Mesothelial cell of epicardium (in vitro differentiated cells): ENCODE results near the gene ATG4D. TPM values are rescaled to one million over a fixed set of nuclear protein-coding genes. Genes with fewer than 3 reads are reported as not detected.

Source experiments
- DNase-seq, 2 experiments: peaks; one replicate each; pipeline ENCODE4 v3.0.0; 2021; ENCODE audit warnings: low spot score in 2 of 2; ENCODE audit not compliant: unreplicated experiment in 2 of 2
- H3K27ac Mint-ChIP-seq: 2 replicates; pipeline ENCODE4 v1.8.0; 2021; ENCODE audit warnings: mixed read lengths
- H3K27me3 Mint-ChIP-seq: 2 replicates; pipeline ENCODE4 v1.8.0; 2021; ENCODE audit warnings: low read depth, mixed read lengths
- H3K36me3 Mint-ChIP-seq: 2 replicates; pipeline ENCODE4 v1.8.0; 2021; ENCODE audit warnings: mixed read lengths
- H3K4me1 Mint-ChIP-seq: 2 replicates; pipeline ENCODE4 v1.8.0; 2021; ENCODE audit warnings: mixed read lengths
- H3K4me3 Mint-ChIP-seq: 2 replicates; pipeline ENCODE4 v1.8.0; 2021; ENCODE audit warnings: mild to moderate bottlenecking, moderate library complexity, mixed read lengths
- H3K9me3 Mint-ChIP-seq: 2 replicates; pipeline ENCODE4 v1.8.0; 2021; ENCODE audit warnings: mixed read lengths
- CTCF ChIP-seq: fragments of 200-600 bp; sonication (generic); IDR thresholded peaks from one replicate; pipeline ENCODE4 v1.5.0; 2021; ENCODE audit warnings: antibody characterized with exemption; ENCODE audit not compliant: unreplicated experiment
- total RNA-seq: library from RNA; stranded (reverse); gene quantifications from 3 replicates; pipeline ENCODE4 v1.2.1, GENCODE V29; 2021

ATG4D gene
- 31.9 to 37.3 TPM (median 33.1 TPM) in 3 replicates for total RNA-seq

- peak; percentile 81 to 82 for DNase-seq
- peak within 1 kb of the TSS; percentile 37 for H3K27ac Mint-ChIP-seq
- peaks cover 4% of the 10 kb centered on the region for H3K36me3 Mint-ChIP-seq
- peaks cover 3% of the 10 kb centered on the region for H3K4me1 Mint-ChIP-seq
- no peaks in the 10 kb centered on the region for H3K9me3 Mint-ChIP-seq
- peak within 1 kb of the TSS; percentile 82 for H3K4me3 Mint-ChIP-seq
- peaks cover 27% of the 10 kb centered on the region for H3K27me3 Mint-ChIP-seq
- TF ChIP-seq CTCF = no peak
Measured at GRCh38 chr19:10543420-10544241, at the start of gene ATG4D. Gene ATG4D (plus strand): TSS chr19:10543904. CDS start chr19:10544091, 187 bp downstream.

GRCh38 chr19:10497371-10497770 lies 46.3 kb upstream of the ATG4D start:
- no peak for TF ChIP-seq CTCF
- H3K9me3 Mint-ChIP-seq = no peaks in the 10 kb centered on the region
- H3K4me1 Mint-ChIP-seq = peaks cover 11% of the 10 kb centered on the region
- H3K4me3 Mint-ChIP-seq = no peak overlapping the region
- H3K36me3 Mint-ChIP-seq = peaks cover 22% of the 10 kb centered on the region
- DNase-seq = no peak
- no peak overlapping the region for H3K27ac Mint-ChIP-seq
- no peaks in the 10 kb centered on the region for H3K27me3 Mint-ChIP-seq

GRCh38 chr19:10499550-10500246 lies 44.0 kb upstream of the ATG4D start:
- H3K4me1 Mint-ChIP-seq = peaks cover 11% of the 10 kb centered on the region
- H3K27me3 Mint-ChIP-seq = no peaks in the 10 kb centered on the region
- no peaks in the 10 kb centered on the region for H3K9me3 Mint-ChIP-seq
- peak overlapping the region; percentile 56 for H3K4me3 Mint-ChIP-seq
- TF ChIP-seq CTCF = no peak
- no peak for DNase-seq
- H3K27ac Mint-ChIP-seq = no peak overlapping the region
- H3K36me3 Mint-ChIP-seq = peaks cover 17% of the 10 kb centered on the region

- H3K27ac Mint-ChIP-seq = peak overlapping the region; percentile 27
- TF ChIP-seq CTCF = no peak
- no peaks in the 10 kb centered on the region for H3K9me3 Mint-ChIP-seq
- peaks cover 17% of the 10 kb centered on the region for H3K36me3 Mint-ChIP-seq
- no peaks in the 10 kb centered on the region for H3K27me3 Mint-ChIP-seq
- peak overlapping the region; percentile 56 for H3K4me3 Mint-ChIP-seq
- H3K4me1 Mint-ChIP-seq = peaks cover 11% of the 10 kb centered on the region
- DNase-seq = no peak
Measured at GRCh38 chr19:10500247-10500592, 43.5 kb upstream of the ATG4D start.

- Mint-ChIP-seq H3K4me1 (peaks cover 11% of the 10 kb centered on the region), H3K27ac (peak overlapping the region; percentile 90), H3K9me3 (no peaks in the 10 kb centered on the region), H3K4me3 (peak overlapping the region; percentile 81), H3K36me3 (peaks cover 16% of the 10 kb centered on the region), H3K27me3 (no peaks in the 10 kb centered on the region)
- DNase-seq = peak in 1 of 2 experiments; percentile 55
- no peak for TF ChIP-seq CTCF
Measured at GRCh38 chr19:10501971-10502523, 41.7 kb upstream of the ATG4D start.
